Measurements from ENCODE around the gene TMEM237.
A peak's percentile ranks its signal among the peaks of the same experiment; 100 is the strongest.

TMEM237 gene

GRCh38 chr2:201628545-201628944 lies 14.8 kb downstream of the TMEM237 start:
- TF ChIP-seq CTCF (conservative IDR thresholded peaks at IDR 0.05; ENCODE audit: low read depth, low read length): no peak
- peak; percentile 59 for DNase-seq (ENCODE audit: low read depth)
- H3K4me3 ChIP-seq (ENCODE audit: low read depth, low read length): no peak overlapping the region

- no peak overlapping the region for H3K4me3 ChIP-seq (ENCODE audit: low read depth, low read length)
- DNase-seq (ENCODE audit: low read depth): peak; percentile 15
- TF ChIP-seq CTCF (conservative IDR thresholded peaks at IDR 0.05; ENCODE audit: low read depth, low read length): no peak
Observed at GRCh38 chr2:201622306-201622970, 20.9 kb downstream of the TMEM237 start.

- no peak for TF ChIP-seq CTCF (conservative IDR thresholded peaks at IDR 0.05; ENCODE audit: low read depth, low read length)
- peak; percentile 73 for DNase-seq (ENCODE audit: low read depth)
- no peak overlapping the region for H3K4me3 ChIP-seq (ENCODE audit: low read depth, low read length)
Observed at GRCh38 chr2:201621293-201621999, 21.9 kb downstream of the TMEM237 start.

GRCh38 chr2:201618744-201619662 lies 24.3 kb downstream of the TMEM237 start:
- TF ChIP-seq CTCF (conservative IDR thresholded peaks at IDR 0.05; ENCODE audit: low read depth, low read length): peak; percentile 49
- peak overlapping the region; percentile 49 for H3K4me3 ChIP-seq (ENCODE audit: low read depth, low read length)
- peak; percentile 90 for DNase-seq (ENCODE audit: low read depth)

GRCh38 chr2:201608021-201608420 lies 35.3 kb downstream of the TMEM237 start:
- DNase-seq (ENCODE audit: low read depth): no peak
- no peak for TF ChIP-seq CTCF (conservative IDR thresholded peaks at IDR 0.05; ENCODE audit: low read depth, low read length)
- H3K4me3 ChIP-seq (ENCODE audit: low read depth, low read length): no peak overlapping the region

- DNase-seq (ENCODE audit: low read depth): no peak
- no peak for TF ChIP-seq CTCF (conservative IDR thresholded peaks at IDR 0.05; ENCODE audit: low read depth, low read length)
- H3K4me3 ChIP-seq (ENCODE audit: low read depth, low read length): no peak overlapping the region
Observed at GRCh38 chr2:201607568-201607967, 35.7 kb downstream of the TMEM237 start.

Measured in choroid plexus epithelial cell (primary cell).